Keratinocyte (primary cell): ENCODE results near the gene CHD2.

Experiments
- CTCF ChIP-seq, 3 experiments: IDR thresholded peaks in 1 of 3; conservative IDR thresholded peaks in 1 of 3; optimal IDR thresholded peaks in 1 of 3; 2 replicates in 2 of 3; 3 replicates in 1 of 3; pipeline versions ENCODE3 to v1.5.1; 2011; ENCODE audit warnings: low read length in 3 of 3, mild to moderate bottlenecking in 3 of 3, moderate library complexity in 2 of 3, control low read depth in 1 of 3, inconsistent platforms in 1 of 3; ENCODE audit not compliant: insufficient read depth in 2 of 3; ENCODE audit errors: extremely low read depth in 1 of 3
- EZH2 ChIP-seq: IDR thresholded peaks from one replicate; pipeline ENCODE4 v1.6.1; 2012; ENCODE audit warnings: inconsistent platforms, mild to moderate bottlenecking, low read length, moderate library complexity

GRCh38 chr15:93025625-93025982, 125.5 kb downstream of the CHD2 start:
- no peak for TF ChIP-seq CTCF (optimal IDR thresholded peaks at IDR 0.05 in 1 of 3, IDR thresholded peaks at IDR 0.05 in 1 of 3, conservative IDR thresholded peaks at IDR 0.05 in 1 of 3; ENCODE audit: extremely low read depth in 1 of 3, insufficient read depth in 2 of 3, low read length in 3 of 3)
- TF ChIP-seq EZH2 = no peak
